ENCODE measurements around the gene ZNF485.
A peak's percentile ranks its signal among the peaks of the same experiment; 100 is the strongest.
"Not testable (repeated sequence)": the region's sequence is repeated elsewhere in the genome, so short reads cannot be mapped to it uniquely, and the experiment has no call there.

The ZNF485 gene

DNA sequence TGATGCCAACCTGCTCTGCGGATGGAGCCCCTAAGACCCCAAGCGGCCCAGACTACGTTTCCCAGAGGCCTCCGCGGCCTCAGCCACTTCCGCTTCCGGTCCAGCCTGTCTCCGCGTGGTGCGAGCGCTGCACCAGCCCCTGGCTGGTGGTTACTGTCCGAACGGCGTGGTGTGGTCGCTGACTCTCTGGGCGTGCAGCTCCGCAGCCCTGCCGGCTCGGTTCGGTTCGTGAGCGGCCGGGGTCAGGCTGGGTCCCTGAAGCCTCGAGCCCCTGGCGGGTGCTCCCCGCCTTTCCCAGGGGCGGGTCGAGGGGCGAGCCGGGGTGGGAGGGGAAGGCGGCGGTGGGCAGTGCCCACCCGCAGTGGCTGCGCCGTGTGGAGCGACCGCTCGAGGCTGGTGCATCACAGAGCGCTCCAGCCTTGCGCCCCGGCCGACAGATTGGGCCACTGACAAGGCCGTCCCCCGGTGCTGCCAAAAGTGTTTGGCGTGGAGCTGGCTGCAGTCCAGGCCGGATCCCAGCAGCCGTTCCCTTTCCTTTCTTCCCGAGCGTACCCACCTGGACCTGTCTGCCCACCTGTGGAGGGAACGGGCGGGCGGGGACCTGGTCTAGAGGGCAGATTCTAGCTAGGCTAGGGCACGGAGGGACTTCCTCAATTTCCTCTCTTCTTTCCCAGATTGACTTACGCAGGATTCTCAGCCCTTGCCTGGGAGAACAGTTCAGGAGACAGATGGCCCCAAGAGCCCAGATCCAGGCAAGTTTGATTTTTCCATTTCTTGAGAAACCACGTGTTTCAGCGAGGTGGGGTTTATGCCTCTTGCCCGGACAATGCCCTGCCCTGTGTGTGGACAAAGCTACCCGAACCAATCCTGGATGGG, at the start of gene ZNF485:
Gene ZNF485 (plus strand): TSS at position 116 of the 876 bp plus-strand sequence. CDS start 613 bp downstream, at position 729.
- peak; percentile 20 for DNase-seq

- no peak for DNase-seq
Measured at GRCh38 chr10:43557214-43557613, 49.0 kb upstream of the ZNF485 start.

- no peak for DNase-seq
Measured at GRCh38 chr10:43569681-43570080, 36.6 kb upstream of the ZNF485 start.

DNA sequence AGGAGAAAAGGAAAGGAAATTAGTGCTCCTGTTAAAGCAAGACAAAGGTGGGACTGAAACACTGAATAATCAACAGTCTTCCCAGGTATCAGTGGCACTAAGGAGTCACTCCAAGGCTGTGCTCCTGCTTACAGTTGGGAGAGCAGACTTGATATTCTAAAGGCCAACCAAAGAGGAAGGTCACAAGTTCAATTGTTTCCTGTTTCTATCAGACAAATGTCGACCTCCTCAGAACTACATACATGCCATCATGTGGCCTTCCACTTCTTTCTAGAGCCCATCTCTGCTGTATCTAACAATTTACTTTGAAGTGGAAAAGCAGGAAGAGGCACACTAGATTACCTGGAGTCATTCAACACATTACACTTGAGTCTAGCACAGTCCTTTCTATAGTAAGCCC, 35.3 kb upstream of the ZNF485 start:
- no peak for DNase-seq

GRCh38 chr10:43573250-43574000, 32.8 kb upstream of the ZNF485 start:
- DNase-seq = no peak

DNA sequence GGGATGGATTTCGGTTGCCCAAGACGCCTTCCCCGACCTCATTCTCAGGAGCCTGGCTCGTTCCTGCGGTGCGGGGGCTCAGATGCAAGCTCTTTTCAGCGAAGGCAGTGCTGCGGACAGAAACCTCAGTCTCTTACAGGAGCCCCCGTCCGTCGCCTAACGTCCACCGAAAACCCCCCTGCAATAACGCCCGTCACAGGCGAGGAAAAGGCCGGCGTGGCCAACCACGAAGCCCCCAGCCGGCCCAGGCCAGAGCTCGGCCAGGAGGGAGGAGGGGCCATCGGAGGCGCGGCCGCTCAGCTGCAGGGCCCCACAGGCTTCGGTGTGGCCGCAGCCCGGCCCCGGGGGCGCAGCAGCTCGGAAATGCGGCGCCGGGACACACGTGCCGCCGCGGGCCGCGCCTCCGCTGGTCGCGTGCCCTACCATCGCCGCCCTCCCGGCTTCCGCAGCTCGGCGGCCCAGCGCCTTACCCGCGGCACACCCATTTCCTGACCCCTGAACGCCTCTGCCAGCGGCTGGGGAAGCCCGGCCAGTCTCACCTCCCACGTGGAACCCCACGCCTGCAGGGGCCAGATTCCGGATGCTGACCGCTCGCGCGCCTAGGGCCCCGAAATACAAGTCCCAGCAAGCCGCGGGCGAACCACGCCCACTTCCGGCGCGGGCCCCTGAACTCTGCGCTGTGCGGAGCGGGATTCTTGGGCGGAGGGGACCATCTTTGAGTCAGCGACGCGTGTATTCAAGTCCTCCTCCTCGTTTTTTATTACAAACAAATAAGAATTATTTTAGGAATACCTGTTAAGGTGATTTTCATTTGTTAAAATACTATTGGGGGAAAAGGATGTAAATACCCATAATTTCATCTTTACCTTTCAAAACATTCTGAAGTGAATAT, 32.0 kb upstream of the ZNF485 start, which contains the start of gene ZNF239:
Gene ZNF239 (minus strand): TSS at position 616 of the 892 bp plus-strand sequence. CDS start 16,537 bp downstream, outside the sequence.
- DNase-seq = no peak

DNA sequence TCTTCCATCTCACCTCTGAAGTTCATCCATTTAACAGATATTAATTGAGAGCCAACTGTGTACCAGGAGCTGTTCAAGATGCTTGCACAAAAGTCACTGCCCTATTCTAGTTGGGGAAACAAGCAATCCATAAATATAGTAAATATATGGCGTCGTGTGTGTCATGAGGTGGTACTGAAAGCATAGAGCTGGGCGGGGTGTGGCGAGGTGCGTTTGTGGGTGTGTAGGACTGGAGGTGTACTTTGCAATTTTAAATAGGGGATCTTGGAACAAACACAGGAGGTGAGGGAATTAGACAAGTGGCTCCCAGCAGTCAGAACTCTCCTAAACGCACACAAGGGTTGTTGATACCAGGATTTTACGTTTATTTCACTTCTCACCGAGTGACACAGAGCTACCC, 31.3 kb upstream of the ZNF485 start:
- no peak for DNase-seq

GRCh38 chr10:43576062-43576461, 30.2 kb upstream of the ZNF485 start:
- no peak for DNase-seq

DNA sequence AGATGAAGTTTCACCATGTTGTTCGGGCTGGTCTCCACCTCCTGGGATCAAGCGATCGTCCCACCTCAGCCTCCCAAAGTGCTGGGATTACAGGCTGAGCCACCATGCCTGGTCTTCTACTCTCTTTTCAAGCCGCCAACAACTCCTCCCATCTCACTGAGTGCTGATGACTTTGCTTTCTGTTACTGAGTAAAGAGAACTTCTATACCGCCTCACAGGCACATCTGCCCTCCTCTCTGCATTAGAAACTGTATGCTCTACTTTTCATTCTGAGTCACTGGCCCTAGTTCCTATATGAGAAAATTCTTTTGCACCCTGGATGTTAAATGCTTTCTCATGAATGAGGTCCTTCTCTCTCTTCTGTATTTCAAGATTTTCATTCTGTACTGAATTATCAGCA, 29.7 kb upstream of the ZNF485 start:
- no peak for DNase-seq

DNA sequence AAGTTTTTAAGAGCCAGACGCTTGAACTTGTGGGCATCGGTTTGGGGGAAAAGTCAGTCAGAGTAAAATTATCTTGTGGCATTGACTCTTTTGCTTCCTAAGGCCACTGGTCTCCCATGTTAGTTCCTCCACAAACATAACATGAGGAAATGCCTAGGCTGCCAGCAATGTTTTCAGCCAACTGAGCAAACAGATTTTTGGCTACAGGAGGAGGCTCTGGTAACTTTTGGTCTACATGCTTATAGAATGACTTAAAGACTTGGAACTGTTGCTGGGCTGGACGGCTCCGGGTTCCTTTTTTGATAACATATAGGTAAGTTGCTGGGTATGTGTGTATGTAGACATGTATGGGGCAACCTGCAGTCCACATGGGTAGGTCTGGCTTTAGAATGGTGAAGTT, 22.2 kb upstream of the ZNF485 start:
- no peak for DNase-seq

- no peak for DNase-seq
Measured at GRCh38 chr10:43585046-43585445, 21.2 kb upstream of the ZNF485 start.

GRCh38 chr10:43585981-43586729, 20.1 kb upstream of the ZNF485 start:
- no peak for DNase-seq

DNA sequence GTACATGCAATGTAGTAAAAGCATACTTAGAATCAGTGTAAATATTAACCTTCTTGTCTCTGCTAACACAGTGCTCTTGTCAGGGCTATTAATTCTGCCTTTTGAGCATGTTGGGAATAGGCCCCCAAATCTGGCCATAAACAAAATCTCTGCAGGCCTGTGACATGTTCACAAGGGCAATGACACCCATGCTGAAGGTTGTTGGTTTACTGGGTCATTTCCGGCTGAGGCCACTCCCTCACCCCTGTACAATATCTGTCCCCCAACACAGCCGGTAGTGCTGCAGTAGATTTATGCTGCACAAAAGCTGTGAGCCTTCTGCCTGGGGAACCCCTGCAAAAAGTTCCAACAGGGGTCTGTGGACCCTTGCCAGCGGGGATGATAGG, 19.5 kb upstream of the ZNF485 start:
- DNase-seq = not testable (repeated sequence)

DNA sequence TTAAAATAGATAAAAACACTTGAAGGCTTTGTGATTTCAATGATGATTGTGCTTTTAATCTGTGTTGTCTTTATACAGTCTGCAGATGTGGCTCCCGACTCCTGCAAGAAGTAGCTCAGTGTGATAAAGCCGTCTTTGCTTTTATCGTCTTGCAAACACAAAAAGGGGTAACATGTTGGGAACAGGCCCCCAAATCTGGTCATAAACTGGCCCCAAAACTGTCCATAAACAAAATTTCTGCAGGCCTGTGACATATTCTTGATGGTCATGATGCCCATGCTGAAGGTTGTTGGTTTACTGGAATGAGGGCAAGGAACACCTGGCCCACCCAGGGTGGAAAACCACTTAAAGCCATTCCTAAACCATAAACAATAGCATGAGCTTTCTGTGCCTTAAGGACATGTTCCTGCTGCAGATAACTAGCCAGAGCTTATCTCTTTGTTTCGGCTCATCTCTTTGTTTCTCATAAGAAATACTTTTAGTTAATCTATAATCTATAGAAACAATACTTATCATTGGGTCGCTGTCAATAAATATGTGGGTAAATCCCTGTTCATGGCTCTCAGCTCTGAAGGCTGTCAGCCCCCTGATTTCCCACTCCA, 14.8 kb upstream of the ZNF485 start:
- no peak for DNase-seq

DNA sequence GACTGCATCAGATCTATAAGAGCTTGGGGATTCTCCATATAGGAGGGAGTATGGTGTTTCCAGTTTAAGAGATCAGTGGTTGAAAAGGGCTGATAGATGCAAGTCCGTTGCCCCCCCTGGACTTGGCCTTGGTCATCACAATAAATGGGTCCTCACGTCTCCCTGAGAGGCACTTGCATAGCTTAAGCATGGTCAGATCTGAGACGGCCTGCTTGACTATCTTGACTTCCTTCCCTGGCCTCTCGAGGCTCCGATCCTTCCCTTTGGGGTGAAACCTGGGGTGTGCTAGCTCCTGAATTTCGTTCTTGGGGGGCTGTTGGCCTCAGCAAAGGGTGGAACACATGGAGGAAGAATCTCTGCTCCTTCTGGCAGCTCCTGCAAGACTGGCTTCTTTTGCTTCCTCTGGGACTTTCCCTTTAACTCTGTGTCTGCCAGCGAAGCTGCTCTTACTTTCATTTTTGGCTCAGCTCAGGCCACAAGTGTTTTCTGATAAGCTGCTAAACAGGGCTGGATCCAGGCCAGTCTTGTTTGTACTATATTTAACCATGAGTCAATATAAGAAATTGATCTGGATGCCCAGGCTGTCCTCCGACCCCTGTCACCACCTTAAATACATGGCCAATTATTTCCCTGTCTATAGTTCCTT, 11.2 kb upstream of the ZNF485 start:
- DNase-seq = no peak

DNA sequence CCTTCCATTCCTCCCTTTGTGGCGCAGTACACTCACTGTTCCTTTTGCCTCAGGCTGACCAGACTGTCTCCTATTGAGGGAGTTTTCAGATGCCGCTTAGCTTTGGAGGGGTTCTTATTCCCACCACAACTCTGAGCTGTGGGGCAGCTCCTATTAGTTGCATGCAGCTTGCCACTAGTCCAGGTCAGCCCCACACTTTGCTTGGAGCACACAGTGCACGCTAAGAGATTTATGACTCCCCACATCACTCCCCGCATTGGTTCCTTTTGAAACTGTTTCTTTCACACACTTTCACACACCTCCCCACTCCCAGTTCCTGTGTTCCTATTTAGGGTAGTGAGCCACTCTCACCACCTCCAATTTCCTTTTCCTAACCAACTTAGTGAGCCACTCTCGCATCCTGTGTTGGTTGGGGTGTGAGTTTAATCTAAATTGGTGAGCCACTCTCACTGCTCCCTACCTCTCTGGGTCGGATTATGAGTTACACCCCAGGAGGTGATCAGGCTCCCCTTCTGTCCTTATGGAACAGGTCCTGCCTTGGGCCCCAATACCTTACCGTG, 10.4 kb upstream of the ZNF485 start:
- no peak for DNase-seq

DNA sequence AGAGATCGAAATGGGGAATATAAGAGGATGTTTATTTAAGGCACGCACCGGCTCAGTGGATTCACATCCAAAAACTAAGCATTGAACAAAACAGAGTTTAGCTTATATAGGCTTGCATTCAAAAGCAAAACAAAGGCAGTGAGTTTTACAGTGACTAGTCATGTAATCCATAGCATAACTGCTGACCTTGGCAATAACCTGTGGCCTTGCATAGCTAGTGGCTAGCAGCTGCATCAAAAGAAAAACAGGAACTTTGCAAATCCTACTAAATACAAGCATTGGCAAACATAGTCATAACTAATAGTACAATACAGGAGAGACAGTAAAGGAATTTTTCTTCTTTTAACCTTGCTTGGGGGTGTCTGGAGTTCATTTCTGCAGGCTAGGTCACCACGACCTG, 9.7 kb upstream of the ZNF485 start:
- no peak for DNase-seq

DNA sequence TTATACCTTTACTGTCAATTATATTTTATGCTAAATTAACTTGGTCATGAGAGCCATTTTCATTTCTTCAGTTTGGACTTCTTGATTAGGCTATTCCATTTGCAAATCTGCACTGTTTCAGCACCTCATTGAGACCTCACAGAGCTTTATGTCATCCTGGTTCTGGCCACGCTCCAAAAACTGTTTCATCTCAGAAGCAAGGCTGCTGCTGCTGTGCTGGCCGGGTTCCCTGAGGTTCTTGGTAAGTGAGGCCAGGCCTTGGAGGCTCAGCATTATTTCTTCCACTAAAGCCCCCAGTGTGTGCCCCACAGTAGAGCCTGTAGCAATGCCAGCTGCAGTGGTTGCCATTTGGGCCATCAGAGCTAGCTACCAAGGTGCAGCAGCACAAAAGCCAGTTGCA, 7.8 kb upstream of the ZNF485 start:
- no peak for DNase-seq

DNA sequence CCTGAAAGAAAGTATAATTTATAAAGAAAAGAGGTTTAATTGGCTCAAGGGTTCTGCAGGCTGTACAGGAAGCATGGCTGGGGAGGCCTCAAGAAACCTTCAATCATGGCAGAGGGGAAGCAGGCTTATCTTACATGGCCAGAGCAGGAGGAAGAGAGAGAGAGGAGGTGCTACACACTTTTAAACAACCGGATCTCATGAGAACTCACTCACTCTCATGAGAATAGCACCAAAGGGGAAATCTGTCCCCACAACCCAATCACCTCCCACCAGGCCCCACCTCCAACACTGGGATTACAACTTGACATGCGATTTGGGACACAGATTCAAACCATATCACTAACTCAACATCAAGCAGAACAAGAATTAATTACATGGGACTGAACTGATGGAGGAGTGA, 6.9 kb upstream of the ZNF485 start:
- no peak for DNase-seq

- not testable (repeated sequence) for DNase-seq
Measured at GRCh38 chr10:43601576-43601975, 4.7 kb upstream of the ZNF485 start.

DNA sequence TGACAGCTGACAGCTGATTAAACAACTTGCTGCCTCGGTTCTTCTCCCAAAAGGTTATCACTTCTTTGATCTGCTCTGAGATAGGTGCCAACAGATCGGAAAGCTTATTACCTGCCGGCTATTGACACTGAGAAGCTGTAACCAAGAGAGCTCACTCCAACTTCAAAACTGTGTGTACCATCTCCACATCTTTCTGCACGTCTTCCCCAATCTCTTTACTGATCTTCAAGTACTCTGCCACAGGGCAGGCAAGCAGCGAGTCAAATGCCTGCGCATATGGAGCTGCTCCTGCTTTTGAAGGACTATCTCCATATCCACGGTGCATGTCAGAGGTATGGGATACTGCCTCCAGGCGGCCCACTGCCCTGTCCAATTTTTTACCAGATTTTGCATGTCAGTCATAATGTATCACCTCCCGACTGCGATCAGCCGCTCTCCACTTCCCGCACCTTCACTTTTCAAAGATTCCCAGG, 352 bp upstream of the ZNF485 start:
- no peak for DNase-seq

Data from NCI-H1105 (cell line).